GM10248 (cell line): Measurements from ENCODE around the gene C9orf50.
A peak's percentile ranks its signal among the peaks of the same experiment; 100 is the strongest.

ENCODE experiments used
- CTCF ChIA-PET: fragments of 300-600 bp; sonication (Branson Sonifier 250); formaldehyde crosslinking; extraction: SDS; loops from one replicate; lab custom pipeline; 2021; ENCODE audit warnings: antibody characterized with exemption; lab: Yijun Ruan, JAX
- POLR2A ChIA-PET: fragments of 350-650 bp; sonication (Branson Sonifier 250); formaldehyde crosslinking; extraction: SDS; loops from one replicate; lab custom pipeline; 2020; ENCODE audit warnings: antibody characterized with exemption; lab: Yijun Ruan, JAX
- DNase-seq: peaks from one replicate; pipeline ENCODE4 v3.0.0; 2012; ENCODE audit errors: extremely low spot score
- CTCF ChIP-seq: IDR thresholded peaks from 2 replicates; pipeline ENCODE4 v1.5.1; 2012; ENCODE audit warnings: mild to moderate bottlenecking, low read depth; ENCODE audit errors: extremely low read depth, missing control alignments, control extremely low read depth

Gene C9orf50

DNA sequence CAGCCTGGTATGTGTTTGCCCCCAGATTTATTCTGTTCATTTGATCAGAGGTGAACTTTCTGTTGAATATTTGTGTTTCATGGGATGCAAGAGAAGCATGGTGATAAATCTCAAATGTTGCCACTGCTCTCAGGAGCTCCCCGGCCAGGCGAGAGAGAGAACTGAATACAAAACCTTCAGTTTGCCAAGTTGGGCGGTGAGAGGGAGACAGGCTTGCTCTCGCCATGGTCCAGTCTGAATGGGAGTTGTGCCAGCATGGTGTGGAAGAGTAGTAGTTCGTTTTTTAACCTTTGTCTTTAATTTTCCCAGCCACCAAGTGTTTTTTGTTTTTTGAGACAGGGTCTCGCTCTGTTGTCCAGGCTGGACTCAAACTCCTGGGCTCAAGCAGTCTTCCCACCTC is 7.8 kb upstream of the C9orf50 start:
- no peak for TF ChIP-seq CTCF
- POLR2A ChIA-PET: no interaction called here
- no peak for DNase-seq
- CTCF ChIA-PET: interaction anchor here (1.1 to 10.3 kb wide), 3 partner anchors 9 to 493 kb away, joined by 3 to 308 read pairs (median 29); partner anchors contain the start of gene ASB6

DNA sequence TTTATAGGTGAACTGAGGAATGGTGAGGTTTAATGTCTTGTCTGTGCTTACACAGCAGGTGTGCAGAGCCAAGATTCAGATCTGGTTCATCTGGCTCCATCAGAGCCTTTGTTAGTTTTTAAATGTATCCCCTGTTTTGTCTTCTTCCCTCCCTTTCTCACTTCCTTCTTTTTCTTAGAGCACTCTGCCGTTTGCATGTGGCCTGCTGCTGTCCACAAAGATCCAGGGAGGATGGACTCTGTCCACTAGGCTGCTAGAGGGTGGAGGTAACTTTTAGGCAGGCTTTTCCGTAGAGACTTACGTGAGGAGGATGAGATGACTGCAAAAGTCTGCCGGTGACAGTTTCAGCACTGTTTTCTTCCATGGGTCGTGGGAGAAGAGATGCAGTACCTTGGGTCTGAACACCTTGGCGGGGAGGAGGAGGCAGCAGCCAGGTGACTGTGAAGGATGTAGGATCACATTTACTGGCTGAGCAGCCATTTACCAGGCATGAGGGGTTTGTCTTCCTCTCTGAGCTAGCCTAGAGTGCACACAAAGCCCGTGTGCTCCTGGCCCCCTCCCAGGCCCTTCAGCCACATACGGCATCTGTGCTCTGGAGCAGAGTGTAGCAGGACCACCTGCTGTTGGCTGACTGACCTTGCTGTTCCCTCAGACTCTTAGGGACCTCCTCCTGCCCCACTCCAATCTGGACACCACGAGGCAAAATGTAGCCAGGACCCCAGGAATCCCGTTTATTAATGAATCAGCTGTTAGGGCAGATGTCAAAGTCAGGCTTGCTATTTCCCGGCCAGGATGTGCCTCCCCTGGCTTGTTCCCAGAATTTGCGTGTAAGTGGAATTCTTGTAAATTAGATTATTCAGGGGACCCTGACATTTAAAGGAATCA is 6.9 kb upstream of the C9orf50 start:
- TF ChIP-seq CTCF: no peak
- no peak for DNase-seq
- POLR2A ChIA-PET: no interaction called here
- CTCF ChIA-PET: interaction anchor here (1.2 to 10.3 kb wide), 6 partner anchors 13 to 492 kb away, joined by 3 to 308 read pairs (median 36); partner anchors contain the start of gene ASB6

DNA sequence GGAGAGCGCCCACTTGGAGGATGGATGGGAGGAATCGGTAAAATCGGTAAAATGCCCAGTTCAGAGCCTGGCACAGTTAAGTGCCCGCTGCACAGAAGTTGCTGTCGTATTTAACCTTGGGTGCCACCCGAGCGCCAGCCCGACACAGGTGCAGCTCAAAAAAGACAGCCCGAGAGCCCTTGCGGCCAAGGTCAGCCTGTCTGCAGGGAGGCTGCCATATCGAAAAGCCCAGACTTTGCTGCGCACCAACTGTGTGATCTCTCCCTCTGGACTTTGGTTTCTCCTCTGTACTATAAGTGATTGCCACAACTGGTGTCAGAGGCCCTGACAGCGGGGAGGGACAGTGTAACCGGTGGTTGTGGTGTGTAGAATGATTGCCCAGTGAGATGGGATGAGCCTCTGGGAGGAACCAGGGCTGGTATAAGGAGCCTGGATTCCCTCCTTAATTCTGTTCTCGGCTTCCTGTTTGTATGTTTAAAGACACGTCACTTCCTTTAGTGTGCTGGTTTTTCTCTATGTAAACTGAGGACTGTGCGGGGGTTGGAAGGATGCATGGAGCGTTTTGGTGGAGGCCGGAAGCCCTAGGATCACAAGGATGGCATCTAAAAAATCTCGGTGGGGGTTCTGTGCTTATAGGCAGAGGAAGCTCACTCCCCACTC is 5.9 kb upstream of the C9orf50 start:
- POLR2A ChIA-PET: interaction anchor here (1.1 to 2.0 kb wide), 3 partner anchors 11 to 487 kb away, joined by 4 to 5 read pairs (median 5); partner anchors contain the start of gene IER5L
- no peak for DNase-seq
- TF ChIP-seq CTCF: no peak
- CTCF ChIA-PET: interaction anchor here (1.2 to 10.3 kb wide), 7 partner anchors 13 to 491 kb away, joined by 3 to 308 read pairs (median 42); partner anchors contain the start of gene ASB6

DNA sequence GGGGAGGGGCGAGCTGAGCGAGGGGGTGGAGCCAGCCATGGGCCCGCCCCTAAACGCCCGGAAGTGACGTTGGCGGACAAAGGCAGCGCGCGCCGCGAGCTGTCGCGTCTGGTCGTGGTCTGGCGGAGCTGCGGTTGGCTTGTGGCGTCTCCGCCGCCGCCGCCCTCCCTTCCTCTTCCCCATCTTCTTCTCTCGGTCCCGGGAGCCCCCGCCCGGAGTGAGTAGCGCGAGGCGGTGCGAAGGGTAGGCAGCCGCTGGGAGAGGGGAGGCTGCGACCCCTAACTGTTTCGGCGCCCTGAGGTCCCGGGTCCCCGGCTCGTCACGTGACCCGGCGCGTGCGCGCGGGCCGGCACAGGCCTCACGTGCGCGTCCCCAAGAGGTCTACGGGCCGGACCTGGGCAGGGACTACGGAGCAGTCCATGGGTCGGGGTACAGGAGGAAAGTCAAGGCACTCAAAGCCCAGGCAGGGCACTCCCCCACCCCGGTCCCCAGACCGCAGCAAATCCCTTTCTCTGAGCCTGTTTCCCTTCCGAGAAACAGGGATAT is 5.3 kb upstream of the C9orf50 start, which contains the start of gene NTMT1:
Gene NTMT1 (plus strand): TSS at position 85 of the 546 bp plus-strand sequence. CDS start 6,541 bp downstream, outside the sequence.
- POLR2A ChIA-PET: interaction anchor here (0.6 to 2.0 kb wide), 5 partner anchors 11 to 486 kb away, joined by 3 to 5 read pairs (median 4); partner anchors contain the start of gene IER5L
- DNase-seq: peak; percentile 94
- CTCF ChIA-PET: interaction anchor here (0.7 to 10.3 kb wide), 8 partner anchors 13 to 502 kb away, joined by 3 to 308 read pairs (median 33); partner anchors contain the start of gene ASB6
- no peak for TF ChIP-seq CTCF

DNA sequence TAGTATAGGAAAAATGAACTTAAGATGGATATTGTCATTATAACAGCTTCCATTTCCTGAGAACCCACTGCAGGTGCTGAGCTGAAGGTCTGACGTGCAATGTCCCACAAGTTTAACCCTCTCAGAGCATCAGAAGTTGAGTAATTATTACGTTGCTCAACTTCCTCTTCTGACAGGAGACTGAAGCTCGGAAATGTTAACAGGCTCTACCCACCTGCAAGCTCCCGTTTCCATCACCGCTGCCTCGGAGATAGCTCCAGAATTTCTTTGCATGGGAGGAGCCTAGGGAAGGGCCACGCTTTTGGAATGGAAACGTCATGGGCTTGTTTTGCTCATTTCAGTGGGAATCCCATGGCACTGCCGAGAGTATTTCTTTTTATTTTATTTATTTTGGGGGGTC is 4.0 kb upstream of the C9orf50 start:
- POLR2A ChIA-PET: interaction anchor here (1.5 to 2.0 kb wide), 2 partner anchors 13 to 14 kb away, joined by 3 to 5 read pairs; no protein-coding TSS in a partner anchor
- peak; percentile 53 for DNase-seq
- CTCF ChIA-PET: interaction anchor here (0.9 to 10.3 kb wide), 33 partner anchors 9 to 596 kb away, joined by 3 to 308 read pairs (median 6); partner anchors contain the start of genes ASB6 and IER5L
- peak; percentile 8 for TF ChIP-seq CTCF
